Nephron progenitor cell (in vitro differentiated cells): ENCODE measurements around the gene LRRC23.

ENCODE experiments used
- DNase-seq: peaks from one replicate; pipeline ENCODE4 v3.0.0; 2021
- H3K27ac Mint-ChIP-seq: 2 replicates; pipeline ENCODE4 v1.8.0; 2021; ENCODE audit warnings: mild to moderate bottlenecking, moderate library complexity, mixed read lengths
- H3K27me3 Mint-ChIP-seq: 2 replicates; pipeline ENCODE4 v1.8.0; 2021; ENCODE audit warnings: mild to moderate bottlenecking, low read depth, mixed read lengths; ENCODE audit not compliant: poor library complexity
- H3K36me3 Mint-ChIP-seq: 2 replicates; pipeline ENCODE4 v1.8.0; 2021; ENCODE audit warnings: low read depth, mixed read lengths
- H3K4me1 Mint-ChIP-seq: 2 replicates; pipeline ENCODE4 v1.8.0; 2021; ENCODE audit warnings: mixed read lengths
- H3K4me3 Mint-ChIP-seq: 2 replicates; pipeline ENCODE4 v1.8.0; 2021; ENCODE audit warnings: mild to moderate bottlenecking, moderate library complexity, mixed read lengths
- H3K9me3 Mint-ChIP-seq: 2 replicates; pipeline ENCODE4 v1.8.0; 2021; ENCODE audit warnings: mild to moderate bottlenecking, moderate library complexity, mixed read lengths
- CTCF ChIP-seq: fragments of 200-600 bp; sonication (generic); IDR thresholded peaks from 2 replicates; pipeline ENCODE4 v1.5.0; 2021; ENCODE audit warnings: antibody characterized with exemption

The LRRC23 gene

DNA sequence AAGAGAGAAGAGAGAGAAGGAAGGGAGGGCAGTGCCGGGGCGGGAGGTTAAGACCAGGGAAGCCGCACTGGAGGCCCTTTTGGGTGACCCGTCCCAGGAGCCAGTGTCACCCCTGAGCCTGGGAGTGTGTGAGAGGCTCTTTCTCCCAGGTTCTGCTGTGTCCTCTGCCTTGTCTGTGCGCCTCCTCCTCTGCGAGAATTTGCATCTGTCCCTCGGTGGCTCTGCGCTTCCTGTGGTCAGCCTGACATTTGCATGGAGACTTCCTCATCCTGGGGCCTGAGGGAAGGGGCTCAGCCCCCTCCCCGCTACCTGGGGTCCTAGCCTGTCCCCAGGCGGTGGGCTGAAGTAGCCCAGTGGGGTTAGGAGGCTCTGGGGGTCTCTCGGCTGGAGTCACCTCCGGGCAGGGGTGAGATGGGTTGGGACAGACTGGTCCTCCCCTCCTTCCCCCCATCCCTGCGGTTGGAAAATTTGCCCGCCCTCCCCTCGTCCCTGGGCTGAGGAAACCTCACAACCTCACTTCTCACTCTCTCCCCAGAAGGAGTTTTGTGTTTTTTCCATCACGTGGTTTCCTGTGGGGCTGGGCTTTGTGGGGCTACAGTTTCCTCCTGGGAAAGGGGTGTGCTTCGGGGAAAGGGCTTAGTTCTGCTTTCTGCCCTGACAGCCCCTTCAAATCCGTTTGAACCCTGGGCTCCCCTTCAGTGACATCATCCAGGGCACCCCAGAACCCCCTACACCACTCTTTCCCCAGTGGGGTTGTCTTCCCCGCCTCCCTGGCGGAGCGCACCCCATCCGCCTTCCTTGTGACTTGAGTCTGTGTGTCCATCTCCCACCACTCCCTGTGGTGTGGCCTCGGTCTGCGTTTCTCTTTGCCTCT, 49.1 kb downstream of the LRRC23 start:
- Mint-ChIP-seq H3K27me3 (peaks cover 2% of the 10 kb centered on the region), H3K4me3 (no peak overlapping the region), H3K4me1 (peaks cover 53% of the 10 kb centered on the region), H3K9me3 (no peaks in the 10 kb centered on the region), H3K36me3 (no peaks in the 10 kb centered on the region), H3K27ac (peak overlapping the region; percentile 45)
- TF ChIP-seq CTCF: no peak
- no peak for DNase-seq

DNA sequence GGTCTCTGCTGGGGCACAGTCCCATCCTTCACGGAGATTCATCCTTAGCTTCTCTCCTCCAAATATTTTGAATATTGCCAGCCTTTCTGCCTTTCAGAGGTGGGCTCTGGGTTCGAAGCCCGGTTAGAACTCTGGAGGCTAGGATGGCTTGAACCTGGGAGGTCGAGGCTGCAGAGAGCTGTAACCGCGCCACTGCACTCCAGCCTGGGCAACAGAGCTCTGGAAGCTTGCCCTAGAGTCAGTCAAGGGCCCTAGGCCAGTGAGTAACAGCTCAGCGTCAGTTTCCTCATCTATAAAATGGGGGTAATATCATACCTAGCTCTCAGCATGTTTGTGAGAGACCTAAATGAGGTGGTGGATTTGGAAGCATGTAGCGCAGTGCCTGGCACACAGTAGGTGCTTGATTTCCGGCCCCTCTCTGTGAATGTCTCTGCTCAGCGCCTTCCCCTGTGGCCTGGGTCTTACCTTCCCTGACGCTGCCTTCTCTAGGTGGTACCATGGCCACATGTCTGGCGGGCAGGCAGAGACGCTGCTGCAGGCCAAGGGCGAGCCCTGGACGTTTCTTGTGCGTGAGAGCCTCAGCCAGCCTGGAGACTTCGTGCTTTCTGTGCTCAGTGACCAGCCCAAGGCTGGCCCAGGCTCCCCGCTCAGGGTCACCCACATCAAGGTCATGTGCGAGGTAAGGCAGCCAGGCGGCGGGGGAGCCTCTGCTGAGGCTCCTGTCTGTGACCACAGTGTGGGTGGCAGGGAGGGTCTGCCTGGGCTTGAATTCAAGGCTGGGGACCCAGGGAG, 49.9 kb downstream of the LRRC23 start:
- peaks cover 61% of the 10 kb centered on the region for H3K4me1 Mint-ChIP-seq
- no peak overlapping the region for H3K4me3 Mint-ChIP-seq
- no peaks in the 10 kb centered on the region for H3K36me3 Mint-ChIP-seq
- TF ChIP-seq CTCF: no peak
- no peak for DNase-seq
- H3K27ac Mint-ChIP-seq: peak overlapping the region; percentile 82
- peaks cover 2% of the 10 kb centered on the region for H3K27me3 Mint-ChIP-seq
- no peaks in the 10 kb centered on the region for H3K9me3 Mint-ChIP-seq

GRCh38 chr12:6955108-6956020, 50.7 kb downstream of the LRRC23 start:
- Mint-ChIP-seq H3K9me3 (no peaks in the 10 kb centered on the region), H3K27me3 (peaks cover 2% of the 10 kb centered on the region), H3K27ac (no peak overlapping the region), H3K4me3 (no peak overlapping the region), H3K36me3 (no peaks in the 10 kb centered on the region), H3K4me1 (peaks cover 58% of the 10 kb centered on the region)
- DNase-seq: no peak
- TF ChIP-seq CTCF: no peak

DNA sequence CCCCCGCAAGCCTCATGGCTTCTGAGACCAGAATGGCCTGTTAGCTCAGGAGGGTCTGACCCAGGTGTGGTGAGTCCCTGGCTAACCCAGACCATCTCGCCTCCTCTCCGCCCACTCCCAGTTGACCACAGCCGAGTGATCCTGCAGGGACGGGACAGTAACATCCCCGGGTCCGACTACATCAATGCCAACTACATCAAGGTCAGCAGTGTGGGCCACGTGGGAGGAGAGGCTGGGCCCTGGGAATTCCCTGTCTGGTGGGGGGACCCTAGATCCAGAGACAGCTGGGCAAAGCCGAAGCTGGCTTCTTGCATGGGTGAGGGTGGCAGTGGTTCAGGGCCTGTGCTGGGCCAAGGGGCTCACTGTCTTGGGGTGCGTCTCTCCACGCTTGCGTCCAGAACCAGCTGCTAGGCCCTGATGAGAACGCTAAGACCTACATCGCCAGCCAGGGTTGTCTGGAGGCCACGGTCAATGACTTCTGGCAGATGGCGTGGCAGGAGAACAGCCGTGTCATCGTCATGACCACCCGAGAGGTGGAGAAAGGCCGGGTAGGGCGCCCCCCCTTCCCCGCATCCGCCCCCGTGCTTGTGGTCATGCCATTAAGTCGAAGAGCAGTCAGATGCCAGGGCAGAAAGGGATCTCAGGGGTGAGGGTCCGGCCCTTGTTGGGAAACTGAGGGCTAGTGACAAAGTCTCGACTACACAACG, 51.6 kb downstream of the LRRC23 start:
- peaks cover 2% of the 10 kb centered on the region for H3K27me3 Mint-ChIP-seq
- DNase-seq: no peak
- no peak overlapping the region for H3K27ac Mint-ChIP-seq
- no peak overlapping the region for H3K4me3 Mint-ChIP-seq
- H3K4me1 Mint-ChIP-seq: peaks cover 65% of the 10 kb centered on the region
- no peaks in the 10 kb centered on the region for H3K36me3 Mint-ChIP-seq
- TF ChIP-seq CTCF: no peak
- H3K9me3 Mint-ChIP-seq: no peaks in the 10 kb centered on the region

DNA sequence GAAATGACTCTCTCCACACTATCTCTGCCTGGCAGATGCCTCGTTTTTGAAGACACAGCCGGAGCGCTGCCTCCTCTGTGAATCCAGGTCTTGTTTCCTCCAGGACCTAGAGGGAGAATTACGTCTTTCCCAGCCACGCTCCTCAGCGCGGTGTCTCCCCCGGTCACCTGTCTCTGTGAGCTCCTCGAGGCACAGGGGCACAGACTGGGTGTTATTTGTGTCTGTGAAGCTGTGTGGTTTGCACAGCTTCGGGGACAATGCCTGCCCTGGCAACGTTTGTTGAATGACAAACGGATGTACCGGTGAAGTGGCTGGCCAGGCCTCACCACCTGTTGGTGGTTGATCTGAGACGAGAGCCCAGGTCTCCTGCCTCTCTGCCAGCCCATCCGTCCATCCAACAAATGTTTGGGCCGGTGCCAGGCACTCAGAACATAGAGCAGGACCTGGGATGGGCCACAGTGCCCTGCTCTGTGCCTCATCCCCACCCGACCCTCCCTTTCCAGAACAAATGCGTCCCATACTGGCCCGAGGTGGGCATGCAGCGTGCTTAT, 52.6 kb downstream of the LRRC23 start:
- no peak overlapping the region for H3K4me3 Mint-ChIP-seq
- H3K9me3 Mint-ChIP-seq: no peaks in the 10 kb centered on the region
- H3K27ac Mint-ChIP-seq: peak overlapping the region; percentile 85
- TF ChIP-seq CTCF: no peak
- H3K36me3 Mint-ChIP-seq: no peaks in the 10 kb centered on the region
- H3K4me1 Mint-ChIP-seq: peaks cover 71% of the 10 kb centered on the region
- DNase-seq: no peak
- peaks cover 2% of the 10 kb centered on the region for H3K27me3 Mint-ChIP-seq
